Peyer's patch (tissue), 4 donors: Measurements from ENCODE around the gene MPL.

ENCODE experiments used
- POLR2A ChIP-seq, 2 donors: fragments of 450-650 bp; IDR thresholded peaks; one replicate each; pipeline ENCODE4 v1.5.1; 2017; ENCODE audit warnings: antibody characterized with exemption in 2 of 2, mild to moderate bottlenecking in 2 of 2, moderate library complexity in 2 of 2
- TF ChIP-seq, protein P1 (sequence below), 6 experiments: fragments of 450-650 bp in 4 of 6; fragments of 200-600 bp in 2 of 6; sonication (generic) in 1 of 6; IDR thresholded peaks; one replicate each; pipeline ENCODE4 v1.5.1; 2017 to 2019; ENCODE audit warnings: antibody characterized with exemption in 6 of 6, mild to moderate bottlenecking in 3 of 6, moderate library complexity in 1 of 6

DNA sequence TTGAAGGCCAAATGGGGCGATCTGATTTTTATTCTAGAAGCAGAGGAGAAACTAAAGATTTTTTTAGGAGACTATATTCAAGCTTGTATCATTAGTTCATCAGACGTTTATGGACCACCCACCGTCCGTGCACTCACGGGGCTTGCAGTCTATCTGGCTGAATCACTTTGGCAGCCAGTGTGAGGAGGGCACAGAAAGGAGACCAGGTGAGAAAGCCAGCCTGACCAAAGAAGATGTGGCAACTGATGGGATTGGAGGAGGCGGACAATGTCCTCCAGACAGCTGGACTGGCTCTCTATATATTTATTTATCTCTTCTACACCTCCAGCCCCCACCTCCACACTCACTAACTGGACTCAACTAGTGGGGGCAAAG lies 31.0 kb downstream of the MPL start:
- TF ChIP-seq, protein P1, sequence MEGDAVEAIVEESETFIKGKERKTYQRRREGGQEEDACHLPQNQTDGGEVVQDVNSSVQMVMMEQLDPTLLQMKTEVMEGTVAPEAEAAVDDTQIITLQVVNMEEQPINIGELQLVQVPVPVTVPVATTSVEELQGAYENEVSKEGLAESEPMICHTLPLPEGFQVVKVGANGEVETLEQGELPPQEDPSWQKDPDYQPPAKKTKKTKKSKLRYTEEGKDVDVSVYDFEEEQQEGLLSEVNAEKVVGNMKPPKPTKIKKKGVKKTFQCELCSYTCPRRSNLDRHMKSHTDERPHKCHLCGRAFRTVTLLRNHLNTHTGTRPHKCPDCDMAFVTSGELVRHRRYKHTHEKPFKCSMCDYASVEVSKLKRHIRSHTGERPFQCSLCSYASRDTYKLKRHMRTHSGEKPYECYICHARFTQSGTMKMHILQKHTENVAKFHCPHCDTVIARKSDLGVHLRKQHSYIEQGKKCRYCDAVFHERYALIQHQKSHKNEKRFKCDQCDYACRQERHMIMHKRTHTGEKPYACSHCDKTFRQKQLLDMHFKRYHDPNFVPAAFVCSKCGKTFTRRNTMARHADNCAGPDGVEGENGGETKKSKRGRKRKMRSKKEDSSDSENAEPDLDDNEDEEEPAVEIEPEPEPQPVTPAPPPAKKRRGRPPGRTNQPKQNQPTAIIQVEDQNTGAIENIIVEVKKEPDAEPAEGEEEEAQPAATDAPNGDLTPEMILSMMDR (IDR thresholded peaks at IDR 0.05) = no peak
- TF ChIP-seq POLR2A (IDR thresholded peaks at IDR 0.05) = no peak
